B cell (primary cell): ENCODE data around the gene BTNL3. TPM values are rescaled to one million over a fixed set of nuclear protein-coding genes. Genes with fewer than 3 reads are reported as not detected.

Experiments
- ATAC-seq: fragments of 200-7000 bp; cut with Tn5 transposase; one replicate; pipeline ENCODE4 v1.10.0; 2021; ENCODE audit warnings: low read depth, mild to moderate bottlenecking, moderate number of reproducible peaks, moderate library complexity
- CTCF ChIA-PET: fragments of 350-600 bp; sonication (Branson Sonifier 250); formaldehyde crosslinking; loops from one replicate; lab custom pipeline; 2021; ENCODE audit warnings: antibody characterized with exemption, inconsistent platforms; lab: Charles Lee
- POLR2A ChIA-PET: fragments of 350-600 bp; sonication (Branson Sonifier 250); formaldehyde crosslinking; loops from one replicate; lab custom pipeline; 2021; ENCODE audit warnings: antibody characterized with exemption; lab: Charles Lee
- DNase-seq: peaks from one replicate; pipeline ENCODE4 v3.0.0; 2013
- H2AFZ ChIP-seq: 2 replicates; pipeline ENCODE4 v1.6.1; 2012; ENCODE audit warnings: mild to moderate bottlenecking, low read depth, low read length; ENCODE audit not compliant: insufficient read depth, poor library complexity, severe bottlenecking
- H3K27ac ChIP-seq, 2 donors: 1 replicate in 1 of 2; 2 replicates in 1 of 2; pipeline ENCODE4 v1.5.1; 2012 to 2013; ENCODE audit warnings: low read length in 2 of 2, mild to moderate bottlenecking in 2 of 2, moderate library complexity in 1 of 2
- H3K27me3 ChIP-seq, 4 experiments: fragments of 200-600 bp in 1 of 4; sonication (generic) in 1 of 4; replicated peaks in 1 of 4; 1 replicate in 2 of 4; 2 replicates in 2 of 4; pipeline versions ENCODE4 v1.6.1 to v1.7.0; 2013 to 2016; ENCODE audit warnings: low read length in 3 of 4, mild to moderate bottlenecking in 2 of 4, mixed read lengths in 1 of 4, moderate library complexity in 1 of 4; ENCODE audit not compliant: insufficient read depth in 4 of 4, control insufficient read depth in 3 of 4; ENCODE audit errors: control extremely low read depth in 1 of 4
- H3K36me3 ChIP-seq, 2 experiments: replicated peaks in 1 of 2; 1 replicate in 1 of 2; 2 replicates in 1 of 2; pipeline versions ENCODE4 v1.6.1 to v1.7.1; 2013; ENCODE audit warnings: low read length in 1 of 2; ENCODE audit not compliant: insufficient read depth in 2 of 2, control insufficient read depth in 1 of 2; ENCODE audit errors: control extremely low read depth in 1 of 2, extremely low read depth in 1 of 2
- H3K4me1 ChIP-seq, 2 donors: fragments of 200-600 bp in 1 of 2; sonication (generic) in 1 of 2; 1 replicate in 1 of 2; 2 replicates in 1 of 2; pipeline versions ENCODE4 v1.5.1 to v1.6.1; 2013 to 2017; ENCODE audit warnings: low read length in 2 of 2; ENCODE audit not compliant: control insufficient read depth in 2 of 2, insufficient read depth in 2 of 2
- H3K4me2 ChIP-seq: replicated peaks from 2 replicates; pipeline ENCODE3; 2012; ENCODE audit warnings: mild to moderate bottlenecking, low read depth, low read length; ENCODE audit not compliant: poor library complexity, severe bottlenecking
- H3K4me3 ChIP-seq, 5 experiments: fragments of 200-600 bp in 1 of 5; sonication (generic) in 1 of 5; 1 replicate in 3 of 5; 2 replicates in 2 of 5; pipeline versions ENCODE4 v1.5.1 to v1.7.0; 2011 to 2016; ENCODE audit warnings: low read length in 4 of 5, mild to moderate bottlenecking in 4 of 5, low read depth in 2 of 5, control low read depth in 1 of 5, moderate library complexity in 1 of 5; ENCODE audit not compliant: insufficient read depth in 1 of 5; ENCODE audit errors: control extremely low read depth in 1 of 5, extremely low read depth in 1 of 5
- H3K79me2 ChIP-seq: fragments of 200-600 bp; sonication (generic); one replicate; pipeline ENCODE4 v1.6.0; 2016; ENCODE audit warnings: low read length; ENCODE audit not compliant: control insufficient read depth, insufficient read depth
- H3K9ac ChIP-seq: fragments of 200-600 bp; sonication (generic); 2 replicates; pipeline ENCODE4 v1.6.1; 2017; ENCODE audit warnings: mild to moderate bottlenecking, low read length, moderate library complexity
- H3K9me3 ChIP-seq, 3 donors: one replicate each; pipeline versions ENCODE4 v1.6.1 to v1.7.1; 2013; ENCODE audit warnings: low read length in 2 of 3; ENCODE audit not compliant: control insufficient read depth in 2 of 3, insufficient read depth in 1 of 3; ENCODE audit errors: control extremely low read depth in 1 of 3
- H4K20me1 ChIP-seq: 2 replicates; pipeline ENCODE4 v1.6.0; 2012; ENCODE audit warnings: mild to moderate bottlenecking, low read length; ENCODE audit not compliant: insufficient read depth, control insufficient read depth, poor library complexity, severe bottlenecking
- H3K27ac Mint-ChIP-seq: one replicate; pipeline ENCODE4 v1.8.0; 2021; ENCODE audit warnings: mixed read lengths
- H3K27me3 Mint-ChIP-seq: one replicate; pipeline ENCODE4 v1.8.0; 2021; ENCODE audit warnings: mixed read lengths
- H3K4me1 Mint-ChIP-seq: one replicate; pipeline ENCODE4 v1.8.0; 2021; ENCODE audit warnings: mixed read lengths
- H3K4me3 Mint-ChIP-seq: one replicate; pipeline ENCODE4 v1.8.0; 2021; ENCODE audit warnings: mixed read lengths
- H3K9me3 Mint-ChIP-seq: one replicate; pipeline ENCODE4 v1.8.0; 2022; ENCODE audit warnings: mixed read lengths; ENCODE audit not compliant: insufficient read depth
- CTCF ChIP-seq: fragments of 200-600 bp; IDR thresholded peaks from one replicate; pipeline ENCODE4 v1.8.0; 2022; ENCODE audit warnings: antibody characterized with exemption, mild to moderate bottlenecking
- EZH2 ChIP-seq: IDR thresholded peaks from 2 replicates; pipeline ENCODE4 v1.6.1; 2012; ENCODE audit warnings: borderline replicate concordance, low read depth, mild to moderate bottlenecking, moderate library complexity, low read length; ENCODE audit not compliant: insufficient read depth, poor library complexity, severe bottlenecking
- WGBS: methylation state at CpG from one replicate; pipeline ENCODE4 v1.1.5; 2013; ENCODE audit warnings: missing lambda C conversion rate; ENCODE audit not compliant: insufficient coverage; 5-methylcytosine and 5-hydroxymethylcytosine counted together
- intact Hi-C: fragments of 100-400 bp; cut with micrococcal nuclease; formaldehyde crosslinking; loops from one replicate; pipeline ENCODE4 v1.10.0; 2022
- polyA plus RNA-seq: library from polyadenylated mRNA; depleted of rRNA; stranded (reverse); fragments of >200 nt; gene quantifications from 2 replicates; pipeline ENCODE4 v1.2.3, GENCODE V29; 2012
- total RNA-seq, 2 donors: library from RNA; stranded (reverse); fragments of 120-200 nt in 1 of 2; gene quantifications; 1 replicate in 1 of 2; 2 replicates in 1 of 2; pipeline versions ENCODE4 v1.2.3 to v1.2.4, GENCODE V29; 2013 to 2022

BTNL3 gene
- total and polyA plus RNA-seq, 2 donors (not counting 1 experiment from before 2014, with no cell fraction given): not detected

DNA sequence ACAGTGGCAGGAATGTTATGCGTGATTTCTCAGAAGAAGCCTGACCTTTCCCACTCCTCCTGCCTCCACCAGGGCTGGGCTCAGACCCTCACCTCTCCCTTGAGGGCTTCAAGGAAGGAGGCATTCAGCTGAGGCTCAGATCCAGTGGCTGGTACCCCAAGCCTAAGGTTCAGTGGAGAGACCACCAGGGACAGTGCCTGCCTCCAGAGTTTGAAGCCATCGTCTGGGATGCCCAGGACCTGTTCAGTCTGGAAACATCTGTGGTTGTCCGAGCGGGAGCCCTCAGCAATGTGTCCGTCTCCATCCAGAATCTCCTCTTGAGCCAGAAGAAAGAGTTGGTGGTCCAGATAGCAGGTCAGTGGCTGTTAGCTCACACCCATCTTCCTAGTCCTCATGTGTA lies 61.4 kb downstream of the BTNL3 start:
- H3K4me2 ChIP-seq: no peak overlapping the region
- H4K20me1 ChIP-seq: no peaks in the 10 kb centered on the region
- no peaks in the 10 kb centered on the region for H3K9me3 Mint-ChIP-seq
- TF ChIP-seq CTCF (no peak), EZH2 (no peak)
- no peak for ATAC-seq
- peaks cover 28 to 48% of the 10 kb centered on the region in 2 donors for H3K4me1 ChIP-seq
- H3K9me3 ChIP-seq: peaks cover 0 to 44% (median 0%) of the 10 kb centered on the region in 3 donors
- no peak for DNase-seq
- H3K36me3 ChIP-seq: no peaks in the 10 kb centered on the region
- peaks cover 48% of the 10 kb centered on the region for H3K27me3 Mint-ChIP-seq
- CTCF ChIA-PET: no interaction called here
- intact Hi-C loops: loop anchor here (2.0 to 10.0 kb wide), 2 partner anchors 181 to 265 kb away; no protein-coding TSS in a partner anchor
- POLR2A ChIA-PET: no interaction called here
- H3K9ac ChIP-seq: no peak overlapping the region
- no peak overlapping the region for H3K4me3 Mint-ChIP-seq
- H2AFZ ChIP-seq: no peak overlapping the region
- WGBS: 94% methylated on average over 2 of the region's 5 CpGs
- peaks cover 49% of the 10 kb centered on the region for H3K4me1 Mint-ChIP-seq
- H3K4me3 ChIP-seq: no peak overlapping the region
- H3K27ac Mint-ChIP-seq: peak overlapping the region; percentile 56
- H3K27me3 ChIP-seq: peaks cover 0 to 71% (median 42%) of the 10 kb centered on the region in 4 experiments
- no peak overlapping the region for H3K27ac ChIP-seq
- no peaks in the 10 kb centered on the region for H3K79me2 ChIP-seq

DNA sequence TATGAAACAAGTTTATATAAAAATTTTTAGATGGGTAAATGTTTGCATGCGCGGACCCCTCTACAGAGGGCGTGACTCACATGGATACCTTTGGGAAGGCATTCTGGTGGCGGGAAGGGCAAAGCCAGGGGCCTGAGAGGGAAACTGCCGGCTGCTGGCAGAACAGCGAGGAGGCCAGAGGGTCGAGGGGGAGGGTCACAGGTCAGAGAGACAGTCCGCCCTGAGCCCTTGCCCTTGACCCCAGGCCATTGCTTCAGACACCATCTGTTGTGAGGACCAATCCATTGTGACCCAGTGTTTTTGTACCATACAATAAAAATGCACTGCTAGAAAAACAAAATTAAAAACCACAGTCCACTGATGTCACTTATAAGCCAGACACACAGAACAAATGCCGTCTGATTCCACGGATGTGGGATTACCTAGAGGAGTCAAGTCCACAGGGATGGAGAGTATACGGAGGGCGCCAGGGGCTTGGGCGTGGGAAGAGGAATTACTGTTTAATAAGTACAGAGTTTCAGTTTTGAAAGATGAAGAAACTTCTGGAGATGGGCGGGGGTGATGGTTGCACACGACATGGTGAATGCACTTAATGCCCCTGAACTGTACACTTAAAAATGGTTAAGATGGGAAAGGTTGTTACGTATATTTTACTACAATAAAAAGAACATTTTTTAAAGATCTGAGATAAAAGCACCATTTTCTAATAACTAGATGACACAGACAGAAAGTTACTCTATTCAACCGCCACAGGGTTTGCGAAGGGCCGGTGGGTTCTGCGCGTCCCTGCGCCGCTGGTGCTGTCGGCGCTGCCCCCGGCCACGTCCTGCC lies 63.4 kb downstream of the BTNL3 start:
- peak overlapping the region; percentile 89 for H3K27ac Mint-ChIP-seq

More for the DNA sequence above, 63.4 kb downstream of the BTNL3 start:
- H3K4me1 Mint-ChIP-seq: peaks cover 53% of the 10 kb centered on the region
- DNase-seq: peak; percentile 17
- ChIA-PET POLR2A (no interaction called here), CTCF (interaction anchor here (1.1 kb wide), 1 partner anchor 76 kb away, joined by 4 read pairs; no protein-coding TSS in a partner anchor)
- Histone ChIP-seq H3K4me3 (peak overlapping the region in 4 of 5 experiments; percentile 15 to 63 (median 49)), H3K36me3 (no peaks in the 10 kb centered on the region), H2AFZ (peak overlapping the region; percentile 56), H3K9me3 (peaks cover 0 to 32% (median 0%) of the 10 kb centered on the region in 3 donors), H3K27ac (peak overlapping the region in 1 of 2 donors; percentile 16), H4K20me1 (no peaks in the 10 kb centered on the region), H3K79me2 (no peaks in the 10 kb centered on the region), H3K4me2 (peak overlapping the region; percentile 85), H3K4me1 (peaks cover 28 to 49% of the 10 kb centered on the region in 2 donors), H3K9ac (peak overlapping the region; percentile 53), H3K27me3 (peaks cover 0 to 74% (median 38%) of the 10 kb centered on the region in 4 experiments)
- intact Hi-C loops: loop anchor here (1.0 to 10.0 kb wide), 3 partner anchors 77 to 267 kb away; no protein-coding TSS in a partner anchor
- ATAC-seq: no peak
- H3K9me3 Mint-ChIP-seq: no peaks in the 10 kb centered on the region
- peak overlapping the region; percentile 84 for H3K4me3 Mint-ChIP-seq
- TF ChIP-seq CTCF: no peak
- no peak for TF ChIP-seq EZH2
- 27% methylated on average over 21 of the region's 27 CpGs for WGBS
- H3K27me3 Mint-ChIP-seq: peaks cover 58% of the 10 kb centered on the region
